HG03575 (cell line): Measurements from ENCODE around the gene GPR63.
A peak's percentile ranks its signal among the peaks of the same experiment; 100 is the strongest.

Experiments used
- ATAC-seq: cut with Tn5 transposase; IDR thresholded peaks from one replicate; pipeline ENCODE4 v1.9.1; 2021; ENCODE audit not compliant: unreplicated experiment, insufficient number of reproducible peaks, low FRiP score; ENCODE audit errors: extremely low read depth

The GPR63 gene, protein sequence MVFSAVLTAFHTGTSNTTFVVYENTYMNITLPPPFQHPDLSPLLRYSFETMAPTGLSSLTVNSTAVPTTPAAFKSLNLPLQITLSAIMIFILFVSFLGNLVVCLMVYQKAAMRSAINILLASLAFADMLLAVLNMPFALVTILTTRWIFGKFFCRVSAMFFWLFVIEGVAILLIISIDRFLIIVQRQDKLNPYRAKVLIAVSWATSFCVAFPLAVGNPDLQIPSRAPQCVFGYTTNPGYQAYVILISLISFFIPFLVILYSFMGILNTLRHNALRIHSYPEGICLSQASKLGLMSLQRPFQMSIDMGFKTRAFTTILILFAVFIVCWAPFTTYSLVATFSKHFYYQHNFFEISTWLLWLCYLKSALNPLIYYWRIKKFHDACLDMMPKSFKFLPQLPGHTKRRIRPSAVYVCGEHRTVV

DNA sequence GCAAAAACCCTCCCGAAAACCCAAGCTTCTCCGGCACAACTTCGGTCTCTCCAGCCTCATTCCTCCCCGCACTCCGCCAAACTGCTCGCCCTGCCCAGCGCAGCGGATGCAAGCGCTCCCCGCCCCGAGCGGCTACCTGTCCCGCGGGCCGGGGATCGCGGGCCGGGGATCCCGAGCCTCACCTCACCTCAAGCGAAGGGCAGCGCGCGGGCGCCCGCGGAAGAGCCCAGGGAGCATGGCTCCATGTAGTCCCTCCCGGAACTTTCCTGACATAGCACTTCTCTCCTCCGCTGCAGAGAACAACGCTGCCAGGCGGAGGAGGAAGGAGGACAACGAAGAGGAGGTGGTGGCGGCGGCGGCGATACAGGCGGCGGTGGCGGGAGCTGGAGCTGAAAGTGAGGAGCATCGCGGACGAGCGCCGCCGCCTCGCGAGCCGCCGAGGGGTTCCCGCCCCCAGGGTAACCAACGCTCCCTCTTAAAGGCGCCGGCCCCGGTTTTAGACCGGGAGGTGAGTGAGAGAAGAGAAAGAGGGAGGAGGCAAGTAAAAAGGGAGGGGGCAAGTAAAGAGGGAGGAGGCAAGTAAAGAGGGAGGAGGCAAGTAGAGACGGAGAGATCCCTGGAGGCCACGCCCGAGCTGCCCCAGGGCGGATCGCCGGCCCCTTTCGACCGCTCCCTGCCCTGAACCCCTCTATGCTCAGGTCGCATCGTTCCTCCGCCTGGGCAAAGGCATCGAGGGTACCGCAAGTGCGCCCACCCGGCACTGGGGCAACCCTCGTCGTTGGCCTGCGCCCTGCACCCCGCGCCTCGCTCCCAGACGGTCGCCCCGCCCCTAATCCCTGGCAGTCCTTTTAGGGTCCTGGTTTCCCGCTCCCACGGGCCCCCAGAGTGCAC is at the start of gene GPR63:
GPR63 (minus strand) TSS at position 397 of the 891 bp plus-strand sequence. CDS start 37,746 bp downstream, outside the sequence.
- ATAC-seq, result peak; percentile 64

DNA sequence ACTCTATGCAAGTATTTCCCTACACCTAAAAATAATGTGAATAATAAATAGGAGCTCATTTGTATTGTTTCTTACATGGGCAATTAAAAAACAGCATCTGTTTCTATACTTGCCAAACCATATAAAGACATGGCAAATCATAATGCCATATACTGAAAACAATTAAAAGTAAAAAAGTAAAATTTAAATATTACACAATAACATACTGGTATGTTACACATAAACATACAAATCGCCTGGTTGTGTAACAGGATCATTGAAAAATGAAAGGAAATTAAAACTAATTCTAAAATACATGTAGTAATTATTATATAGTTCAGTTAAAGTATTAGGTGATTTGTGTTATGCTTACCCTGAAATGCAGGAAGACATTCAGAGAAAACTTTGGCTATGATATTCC is 49.2 kb upstream of the GPR63 start:
- ATAC-seq, result no peak

DNA sequence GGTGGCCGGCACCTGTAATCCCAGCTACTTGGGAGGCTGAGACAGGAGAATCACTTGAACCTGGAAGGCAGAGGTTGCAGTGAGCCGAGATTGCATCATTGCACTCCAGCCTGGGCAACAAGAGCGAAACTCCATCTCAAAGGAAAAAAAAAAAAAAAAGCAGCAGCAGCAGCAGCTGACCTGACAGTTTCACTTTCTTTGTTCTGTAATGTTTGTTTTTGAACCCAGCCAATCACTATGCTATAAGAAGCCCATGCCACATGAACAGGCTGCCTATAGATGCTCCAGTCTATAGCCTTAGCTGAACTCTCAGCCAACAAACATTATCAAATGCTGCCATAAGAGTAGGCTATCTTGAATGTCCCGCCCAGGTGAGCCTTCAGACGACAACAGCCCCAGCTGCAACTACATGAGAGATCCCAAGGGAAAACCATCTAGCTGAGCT is 47.9 kb upstream of the GPR63 start:
- ATAC-seq, result peak; percentile 80

DNA sequence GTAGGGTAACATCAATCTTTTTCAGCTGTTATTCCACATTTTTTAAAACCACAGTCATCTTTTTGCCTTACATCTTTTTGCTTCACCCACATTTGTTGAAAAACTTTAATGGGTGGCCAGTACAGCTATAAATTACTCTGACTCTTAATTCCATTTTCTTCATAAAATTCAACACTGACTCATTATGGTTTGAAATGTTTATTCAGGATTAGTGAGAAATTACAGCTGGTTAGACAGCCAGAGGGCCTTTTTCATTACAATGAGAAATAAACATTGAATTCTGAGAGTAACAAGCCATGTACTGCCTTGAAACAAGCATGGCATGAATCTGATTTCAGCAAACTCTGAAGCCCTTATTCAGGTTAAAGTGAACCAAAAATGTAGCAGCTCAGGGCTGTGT is 40.9 kb upstream of the GPR63 start:
- ATAC-seq, result no peak

DNA sequence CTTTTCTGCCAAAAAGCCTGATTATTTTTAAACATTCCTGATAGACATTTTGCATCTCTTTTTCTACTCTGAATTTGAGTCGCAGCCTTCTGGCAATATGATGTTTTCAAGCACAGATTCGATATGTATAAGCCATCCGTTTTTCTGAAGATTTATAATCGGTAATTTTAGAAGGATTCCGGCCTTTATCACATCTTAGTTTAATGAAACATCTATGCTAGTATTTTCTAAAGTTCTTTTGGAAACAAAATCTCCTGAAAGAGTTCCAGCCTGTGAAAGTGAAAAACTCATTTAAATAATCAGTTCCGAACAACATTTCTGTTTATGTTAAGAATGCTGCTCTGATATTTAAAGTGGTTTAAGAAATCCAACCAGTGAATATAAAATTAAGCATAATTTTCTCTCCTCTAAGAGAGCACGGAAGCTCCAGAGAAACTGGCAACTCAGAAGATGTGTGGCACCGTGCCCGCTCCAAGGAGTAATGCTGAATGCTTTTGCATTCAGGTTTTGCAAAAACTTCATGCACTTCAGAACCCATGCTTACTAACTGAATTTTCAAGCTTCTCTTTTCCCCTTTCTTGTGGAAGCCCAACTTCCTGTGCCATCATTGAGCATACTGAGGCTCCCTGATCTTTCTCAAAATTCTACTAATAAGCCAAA is 39.7 kb upstream of the GPR63 start:
- ATAC-seq, result no peak

DNA sequence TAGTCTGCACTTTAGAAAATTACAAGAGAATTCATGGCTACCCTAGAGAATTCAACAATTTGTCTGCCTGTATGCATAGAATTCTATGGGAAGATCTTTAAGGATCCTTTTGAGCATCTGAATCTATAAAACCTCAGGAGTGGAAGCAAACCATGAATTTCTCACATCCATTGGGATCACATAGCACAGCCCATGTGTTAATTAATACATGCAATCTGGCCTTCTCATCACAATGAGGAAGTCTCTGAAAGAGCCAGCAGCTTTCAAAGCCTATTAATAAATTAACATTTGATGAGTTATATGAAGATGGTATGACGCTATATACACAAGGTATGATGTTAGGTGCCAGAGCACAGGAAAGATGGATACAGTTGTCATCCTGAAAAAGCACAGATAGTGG is 35.7 kb upstream of the GPR63 start:
- no peak for ATAC-seq

DNA sequence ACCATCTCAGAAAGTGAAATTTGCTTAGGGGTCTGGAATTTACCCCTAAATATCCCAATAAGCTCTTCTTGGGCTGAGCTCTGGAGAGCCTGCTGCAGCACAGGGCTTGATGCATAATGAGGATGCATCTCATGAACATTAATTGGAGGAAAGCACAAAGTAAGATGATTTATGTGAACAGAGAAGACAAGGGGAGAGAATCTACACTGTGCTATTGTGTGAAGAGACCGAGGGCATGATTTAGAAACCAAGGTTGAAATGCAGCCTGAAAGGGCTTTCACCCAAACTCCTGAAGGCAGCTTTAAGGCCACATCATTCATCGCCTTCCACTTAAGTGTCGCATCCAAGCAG is 27.8 kb upstream of the GPR63 start:
- no peak for ATAC-seq

DNA sequence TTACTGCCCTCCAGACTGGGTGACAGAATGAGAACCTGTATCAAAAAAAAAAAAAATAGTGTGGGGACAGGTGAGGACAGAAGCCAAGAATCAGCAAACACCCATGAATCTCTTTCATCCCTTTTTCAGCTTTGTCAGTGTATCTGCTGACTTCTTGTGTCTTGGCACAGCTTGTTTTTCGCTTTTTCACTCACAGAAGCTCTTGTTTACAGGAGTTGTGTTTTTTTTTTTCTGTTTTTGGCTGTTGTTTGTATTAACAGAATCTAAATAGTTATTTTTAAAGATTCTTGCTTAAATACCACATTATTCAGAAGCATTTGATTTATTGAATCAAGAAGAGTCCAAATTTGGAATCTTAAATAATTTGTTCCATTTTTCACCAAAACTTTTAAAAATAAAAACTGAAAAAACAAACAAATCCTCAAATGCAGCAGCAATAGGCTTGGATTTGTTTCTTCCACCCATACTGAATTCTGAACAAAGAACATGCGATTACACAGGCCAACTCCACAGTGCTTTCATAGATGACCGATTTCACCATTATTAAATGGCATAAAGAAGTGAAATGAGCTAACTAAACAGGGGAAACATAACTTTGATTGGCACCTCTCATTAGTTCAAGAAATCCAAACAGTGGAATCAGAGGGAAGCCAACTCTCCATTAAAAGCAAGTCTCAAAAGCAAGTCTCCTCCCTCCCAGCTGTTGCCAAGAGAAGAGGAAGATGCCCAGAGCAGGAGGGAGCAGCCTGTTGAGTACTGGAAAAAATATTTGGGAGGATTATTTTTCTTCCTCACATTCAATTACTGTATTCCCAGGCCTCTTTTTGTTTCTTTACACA is 27.2 kb upstream of the GPR63 start:
- ATAC-seq, result no peak

DNA sequence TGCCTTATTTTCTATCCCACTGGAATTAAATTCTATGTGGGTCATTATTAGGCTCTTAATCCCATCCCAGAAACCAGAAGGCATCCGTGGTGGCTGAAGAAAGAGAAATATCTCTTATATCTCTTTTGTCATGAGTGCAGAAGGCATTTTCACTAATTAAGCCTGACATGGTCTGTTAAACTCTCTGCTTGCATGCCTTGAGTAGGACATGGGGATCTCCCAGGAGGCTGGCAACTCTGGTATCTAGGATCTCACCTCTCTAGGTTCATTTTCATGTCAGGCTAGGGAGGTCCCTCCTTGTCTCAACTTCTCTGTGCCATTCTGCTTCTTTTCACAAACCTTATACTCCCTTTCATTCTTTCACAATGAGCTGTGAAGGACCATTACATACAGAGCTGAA is 25.3 kb upstream of the GPR63 start:
- ATAC-seq, result no peak

DNA sequence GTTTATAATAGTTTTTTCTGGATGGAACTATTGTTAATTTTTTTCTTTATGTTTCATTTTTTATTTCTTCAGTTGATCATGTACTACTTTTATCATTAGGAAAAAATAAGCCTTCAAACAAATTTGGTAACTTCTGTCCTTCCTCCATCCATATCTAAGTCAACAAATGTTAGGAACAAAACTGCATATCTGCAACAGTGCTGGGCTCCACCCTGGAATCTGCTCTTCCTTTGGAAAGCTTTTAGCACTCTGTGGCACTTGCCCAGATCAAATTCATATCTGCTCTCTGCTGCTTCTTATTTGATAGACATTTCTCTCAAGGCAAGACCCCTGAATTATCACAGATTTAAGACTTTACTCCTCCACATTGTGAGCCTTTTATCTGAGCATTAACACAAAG is 24.3 kb upstream of the GPR63 start:
- no peak for ATAC-seq

DNA sequence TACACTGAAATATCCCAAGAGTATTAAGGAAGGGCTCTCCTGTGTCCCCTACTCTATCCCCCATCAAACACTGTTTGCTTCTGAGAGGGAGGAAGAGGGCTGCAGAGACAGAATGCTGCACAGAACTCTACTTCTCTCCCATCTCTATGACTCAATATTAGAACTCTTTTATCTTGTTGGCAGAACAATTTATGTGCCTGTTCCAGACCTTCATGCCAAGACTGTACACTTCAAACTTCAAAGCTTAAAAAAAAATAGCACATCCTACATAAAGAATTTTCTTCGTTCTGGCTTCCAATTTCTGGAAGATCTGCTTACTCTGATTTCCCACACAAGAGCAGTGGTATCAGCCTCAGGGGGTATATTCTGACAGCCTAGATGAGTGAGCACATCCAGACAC is 19.6 kb upstream of the GPR63 start:
- ATAC-seq, result no peak

DNA sequence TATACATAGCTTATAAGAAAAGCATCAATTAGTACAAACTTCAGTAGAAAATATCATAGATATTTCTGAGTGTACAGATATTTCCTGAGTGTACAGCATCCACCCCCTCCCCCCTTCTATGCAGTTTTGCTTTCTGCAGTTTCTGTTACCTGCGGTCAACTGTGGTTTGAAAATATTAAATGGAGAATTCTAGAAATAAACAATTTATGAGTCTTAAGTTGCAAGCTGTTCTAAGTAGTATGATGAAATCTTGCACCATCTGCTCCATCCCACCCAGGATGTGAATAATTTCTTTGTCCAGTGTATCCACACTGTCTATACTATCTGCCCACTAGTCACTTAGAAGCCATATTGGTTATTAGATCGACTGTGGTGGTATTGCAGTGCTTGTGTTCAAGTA is 15.8 kb upstream of the GPR63 start:
- no peak for ATAC-seq

DNA sequence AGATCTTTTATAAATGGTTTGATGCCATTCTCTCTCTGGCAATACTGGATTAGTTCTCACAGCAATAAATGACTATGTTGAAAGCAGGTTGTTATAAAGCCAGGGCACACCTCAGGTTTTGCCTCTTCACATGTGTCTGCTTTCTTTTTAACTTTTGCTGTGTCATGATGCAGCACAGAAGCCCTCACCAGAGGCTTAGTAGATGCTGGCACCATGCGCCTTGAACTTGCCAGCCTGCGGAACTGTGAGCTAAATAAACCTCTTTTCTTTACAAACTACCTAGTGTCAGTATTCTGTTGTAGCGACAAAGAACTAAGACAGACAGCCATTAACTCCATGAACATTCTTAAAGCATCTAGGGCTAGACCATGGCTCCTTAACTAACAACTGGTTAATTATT is 15.3 kb upstream of the GPR63 start:
- ATAC-seq, result no peak

DNA sequence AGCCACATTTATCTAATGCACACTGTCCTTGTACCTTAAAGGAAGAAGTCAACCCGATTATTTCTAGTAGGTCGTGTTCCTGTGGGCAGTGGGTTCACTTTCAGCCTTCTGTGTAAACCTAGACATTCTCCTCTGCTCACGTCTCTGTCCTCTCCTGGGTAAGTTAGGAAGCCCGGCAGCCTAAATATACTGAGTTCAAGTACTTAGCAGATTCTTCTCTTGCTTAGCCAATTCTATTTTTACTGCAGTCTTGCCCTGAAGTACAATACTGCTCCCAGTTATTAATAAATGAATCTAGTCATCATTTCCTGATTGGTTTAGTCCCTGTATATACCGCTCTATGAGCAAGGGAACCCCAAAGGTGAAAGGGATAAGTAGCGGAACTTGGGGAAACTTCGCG is 14.6 kb upstream of the GPR63 start:
- no peak for ATAC-seq

DNA sequence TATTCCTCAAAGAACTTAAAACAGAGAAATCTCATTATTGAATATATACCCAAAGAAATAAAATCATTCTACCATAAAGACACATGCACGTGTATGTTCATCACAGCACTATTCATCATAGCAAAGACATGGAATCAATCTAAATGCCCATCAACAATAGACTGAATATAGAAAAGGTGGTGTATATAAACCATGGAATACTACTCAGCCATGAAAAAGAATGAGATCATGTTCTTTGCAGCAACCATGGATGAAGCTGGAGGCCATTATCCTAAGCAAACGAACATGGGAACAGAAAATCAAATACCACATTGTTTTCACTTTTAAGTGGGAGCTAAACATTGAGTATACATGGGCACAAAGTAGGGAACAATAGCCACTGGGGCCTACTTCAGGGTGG is 12.3 kb upstream of the GPR63 start:
- no peak for ATAC-seq

DNA sequence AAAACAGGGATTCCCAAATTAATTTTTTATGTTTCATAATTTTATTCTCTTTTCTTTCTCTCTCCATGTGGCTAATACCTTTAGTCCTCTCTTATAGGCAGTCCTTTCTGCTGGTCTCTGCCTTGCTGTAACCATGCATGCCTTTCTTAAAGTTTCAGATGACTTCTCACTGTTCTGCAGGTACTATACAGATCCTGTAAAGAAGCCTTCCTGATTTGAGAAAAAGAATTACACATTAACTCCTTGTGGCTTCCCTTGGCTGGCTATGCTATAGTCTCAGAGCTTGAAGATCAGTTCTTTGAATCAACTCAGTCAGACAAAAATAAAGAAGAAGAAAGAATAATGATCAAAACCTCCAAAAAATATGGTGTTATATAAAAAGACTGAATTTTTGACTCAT is 7.3 kb upstream of the GPR63 start:
- no peak for ATAC-seq

DNA sequence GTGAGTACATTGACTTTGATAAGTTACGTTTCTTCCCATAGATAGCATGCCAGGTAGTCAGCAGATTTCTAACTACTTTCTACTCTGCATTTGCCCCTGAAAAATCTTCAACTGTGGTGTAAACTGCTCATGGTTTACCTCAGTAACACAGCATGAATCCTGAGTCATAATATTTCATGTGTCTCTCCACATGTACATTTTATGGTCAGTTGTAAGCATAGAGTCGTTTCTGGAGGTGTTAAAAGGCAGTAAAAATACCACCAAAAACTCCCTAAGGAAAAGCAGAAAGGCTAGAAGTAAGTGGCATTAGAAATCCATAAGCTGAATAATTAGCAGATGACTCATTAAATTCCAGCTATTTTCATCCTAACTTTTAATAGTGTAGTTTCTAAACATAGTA is 4.1 kb upstream of the GPR63 start:
- no peak for ATAC-seq

DNA sequence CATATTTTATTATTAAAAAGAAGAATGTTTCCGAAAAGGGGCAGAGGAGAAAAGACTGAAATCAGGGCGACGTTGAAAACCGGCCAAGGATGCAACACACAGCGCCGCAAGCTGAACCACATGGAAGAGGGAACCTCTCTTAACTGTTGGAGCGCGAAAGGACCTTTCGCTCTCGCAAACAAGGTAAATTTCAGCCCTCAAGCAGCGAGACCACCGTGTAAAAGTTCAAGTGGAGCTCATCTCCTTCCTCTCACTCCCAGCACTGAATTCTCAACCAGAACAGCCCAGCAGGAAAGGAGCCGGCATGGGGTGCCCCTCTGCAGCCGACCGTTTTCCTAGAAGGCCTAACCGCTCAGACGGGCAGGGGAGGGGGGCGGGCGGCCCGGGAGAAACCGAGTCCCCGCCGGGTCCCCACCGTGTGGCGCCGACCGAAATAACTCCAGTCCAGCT is 621 bp downstream of the GPR63 start:
- ATAC-seq, result no peak

DNA sequence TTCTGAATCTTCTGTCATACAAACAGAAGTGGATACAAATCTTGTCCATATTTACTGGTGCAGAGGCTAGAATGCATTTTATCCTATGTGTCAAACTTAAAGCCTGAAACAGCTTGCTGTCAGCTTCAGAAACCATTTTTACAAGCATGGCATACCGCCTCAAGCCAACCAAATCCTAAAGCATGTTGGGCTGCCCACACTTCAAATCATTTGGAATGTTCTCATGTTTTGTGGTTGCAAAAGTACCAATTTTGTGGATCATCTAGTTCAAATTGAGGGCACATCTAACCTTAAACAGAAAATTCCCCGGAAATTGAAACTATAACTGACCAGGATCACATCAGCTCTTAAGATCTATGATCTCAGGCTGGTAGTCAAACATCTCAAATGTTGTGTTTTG is 3.2 kb downstream of the GPR63 start:
- no peak for ATAC-seq
